H1 (cell line): ENCODE measurements around the gene SPHKAP. TPM values are rescaled to one million over a fixed set of nuclear protein-coding genes. Genes with fewer than 3 reads are reported as not detected.

Experiments used
- polyA plus RNA-seq, 7 experiments: library from polyadenylated mRNA; depleted of rRNA in 3 of 7; stranded (reverse) in 5 of 7; unstranded in 2 of 7; fragments of >200 nt in 5 of 7; fragments of 200-250 nt in 2 of 7; gene quantifications; 1 replicate in 5 of 7; 2 replicates in 1 of 7; 4 replicates in 1 of 7; pipeline versions ENCODE4 v1.2.1 to v1.2.3, GENCODE V29; 2011 to 2013; ENCODE audit warnings: missing spikeins in 2 of 7, mixed read lengths in 2 of 7
- small RNA-seq: library from polyadenylated mRNA; stranded (forward); fragments of <200 nt; extraction: miRNeasy Mini kit (QIAGEN cat#:217004); gene quantifications from one replicate; pipeline ENCODE3, GENCODE V24; 2013; ENCODE audit not compliant: insufficient read depth
- total RNA-seq: library from RNA; stranded (reverse); fragmentation: NEBNext Ultra II Directional; extraction: Animal tissue kit (Norgen Biotek cat#: 25700); gene quantifications from 2 replicates; pipeline ENCODE4 v1.2.1, GENCODE V29; 2021

The SPHKAP gene
- total and polyA plus RNA-seq, 2 of the 8 experiments (the other 6 are each of a cell fraction or from before 2014, with no cell fraction given) = 0.02 TPM; not detected in 1

Small RNA genes within 50 kb of the gene (small RNA-seq; reads per million reads assigned to genes)
- not detected for gene RNU6-624P
